GM21529 (cell line): ENCODE measurements around the gene TSPAN9.

Source experiments
- ATAC-seq: cut with Tn5 transposase; IDR thresholded peaks from one replicate; pipeline ENCODE4 v1.9.1; 2021; ENCODE audit not compliant: unreplicated experiment

Gene TSPAN9, protein sequence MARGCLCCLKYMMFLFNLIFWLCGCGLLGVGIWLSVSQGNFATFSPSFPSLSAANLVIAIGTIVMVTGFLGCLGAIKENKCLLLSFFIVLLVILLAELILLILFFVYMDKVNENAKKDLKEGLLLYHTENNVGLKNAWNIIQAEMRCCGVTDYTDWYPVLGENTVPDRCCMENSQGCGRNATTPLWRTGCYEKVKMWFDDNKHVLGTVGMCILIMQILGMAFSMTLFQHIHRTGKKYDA

DNA sequence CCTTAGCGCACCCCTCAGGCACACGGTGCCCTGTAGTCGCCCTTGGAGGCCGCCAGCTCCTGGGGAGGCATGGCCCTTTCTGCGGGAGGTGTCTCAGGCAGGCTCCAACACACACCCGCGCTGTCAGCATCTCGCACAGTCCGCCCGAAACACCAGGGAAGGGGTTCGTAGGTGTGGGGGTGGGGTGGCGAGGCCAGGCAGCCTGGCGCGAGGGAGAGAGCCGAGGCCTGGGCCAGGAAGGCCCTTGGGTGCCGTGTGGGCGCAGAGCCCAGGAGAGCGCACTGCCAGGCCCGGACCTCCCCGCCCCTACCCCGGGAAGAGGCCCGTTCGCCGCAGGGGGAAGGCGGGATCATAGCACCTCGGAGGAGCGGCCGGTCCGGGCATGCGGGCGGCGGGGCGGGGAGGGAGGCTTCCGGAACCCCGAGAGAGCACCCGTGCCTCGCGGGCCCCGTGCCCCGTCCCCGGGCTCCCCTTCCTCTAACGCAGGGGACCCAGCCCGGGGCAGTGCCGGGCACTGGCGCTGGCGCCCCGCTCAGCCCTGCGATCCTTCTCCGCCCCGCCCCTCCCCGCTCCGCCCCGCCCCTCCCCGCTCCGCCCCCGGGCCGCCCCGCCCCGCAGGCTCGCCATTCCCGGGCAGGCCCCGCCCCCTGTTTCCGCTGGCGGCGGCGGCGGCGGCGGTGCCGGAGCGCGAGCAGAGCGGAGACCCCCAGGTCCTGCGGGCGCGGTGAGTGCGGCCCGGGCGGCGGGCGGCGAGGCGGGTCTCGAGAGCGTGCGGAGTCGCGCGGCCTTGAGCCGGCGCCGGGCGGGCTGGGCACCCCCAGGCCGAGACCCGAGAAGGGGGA is at the start of gene TSPAN9:
Gene TSPAN9 (plus strand): TSS at position 650 of the 842 bp plus-strand sequence. CDS start 123,815 bp downstream, outside the sequence.
- peak; percentile 77 for ATAC-seq

DNA sequence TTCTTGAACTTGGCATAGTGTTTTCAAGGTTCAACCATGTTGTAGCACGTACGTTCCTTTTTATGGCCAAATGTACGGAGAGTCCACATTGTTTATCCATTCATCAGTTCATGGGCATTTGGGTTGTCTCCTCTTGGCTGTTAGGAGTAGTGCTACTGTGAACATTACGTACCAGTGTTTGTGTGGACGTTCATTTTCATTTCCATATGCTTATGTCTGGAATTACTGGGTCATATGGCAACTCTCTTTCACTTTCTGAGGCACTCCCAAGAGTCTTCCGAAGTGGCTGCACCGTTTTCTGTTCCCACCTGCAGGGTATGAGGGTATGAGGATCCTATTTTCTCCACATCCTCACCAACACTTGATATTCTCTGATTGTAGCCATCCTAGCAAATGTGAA is 49.1 kb upstream of the TSPAN9 start:
- no peak for ATAC-seq

DNA sequence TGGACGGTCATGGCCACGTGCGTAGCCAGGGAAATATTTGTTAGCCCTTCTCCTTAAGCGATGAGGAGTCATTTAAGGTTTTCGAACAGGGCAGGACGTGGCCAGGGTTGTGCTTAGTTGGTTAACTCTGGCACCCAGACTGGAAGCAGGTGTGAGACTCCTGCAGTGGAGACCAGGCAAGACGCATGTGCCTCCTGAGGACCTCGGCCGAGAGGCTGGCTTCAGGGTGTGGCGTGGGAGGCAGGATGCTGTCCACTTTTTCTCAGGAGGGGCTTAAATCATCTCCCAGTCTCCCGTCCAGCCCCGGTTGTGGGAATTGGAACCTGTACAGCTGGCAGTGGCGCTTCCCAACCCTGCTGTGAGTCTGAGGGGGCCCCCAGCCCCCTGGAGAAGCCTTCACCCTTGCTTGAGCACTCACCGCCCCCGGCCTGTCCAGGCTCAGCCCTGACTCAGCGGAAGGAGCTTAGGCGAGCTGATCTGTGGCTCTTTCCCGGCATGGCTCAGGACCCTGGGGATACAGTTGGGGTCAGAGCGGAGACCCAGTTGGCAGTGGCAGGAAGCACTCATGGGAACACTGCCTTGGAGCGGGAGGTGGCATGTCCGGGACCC is 46.3 kb upstream of the TSPAN9 start:
- ATAC-seq, result no peak

DNA sequence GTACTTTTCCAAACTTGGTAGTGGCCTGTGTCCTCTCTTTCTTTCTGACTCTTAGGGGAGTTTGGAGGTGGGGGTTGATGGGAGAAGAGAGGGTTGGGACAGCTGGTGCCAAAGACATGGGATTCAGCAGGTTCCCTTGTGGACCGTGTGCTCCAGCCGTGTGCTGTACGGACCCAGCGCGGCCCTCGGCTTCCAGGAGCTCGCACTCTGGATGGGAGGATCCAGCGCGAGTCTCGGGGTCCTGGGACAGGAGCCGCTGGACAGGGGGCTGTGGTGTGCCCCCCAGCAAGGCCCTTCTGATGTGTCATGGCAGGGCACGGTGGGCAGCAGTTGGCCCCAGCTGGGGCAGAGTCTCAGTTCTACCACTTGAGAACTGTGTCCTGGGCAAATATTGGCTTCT is 45.0 kb upstream of the TSPAN9 start:
- no peak for ATAC-seq

DNA sequence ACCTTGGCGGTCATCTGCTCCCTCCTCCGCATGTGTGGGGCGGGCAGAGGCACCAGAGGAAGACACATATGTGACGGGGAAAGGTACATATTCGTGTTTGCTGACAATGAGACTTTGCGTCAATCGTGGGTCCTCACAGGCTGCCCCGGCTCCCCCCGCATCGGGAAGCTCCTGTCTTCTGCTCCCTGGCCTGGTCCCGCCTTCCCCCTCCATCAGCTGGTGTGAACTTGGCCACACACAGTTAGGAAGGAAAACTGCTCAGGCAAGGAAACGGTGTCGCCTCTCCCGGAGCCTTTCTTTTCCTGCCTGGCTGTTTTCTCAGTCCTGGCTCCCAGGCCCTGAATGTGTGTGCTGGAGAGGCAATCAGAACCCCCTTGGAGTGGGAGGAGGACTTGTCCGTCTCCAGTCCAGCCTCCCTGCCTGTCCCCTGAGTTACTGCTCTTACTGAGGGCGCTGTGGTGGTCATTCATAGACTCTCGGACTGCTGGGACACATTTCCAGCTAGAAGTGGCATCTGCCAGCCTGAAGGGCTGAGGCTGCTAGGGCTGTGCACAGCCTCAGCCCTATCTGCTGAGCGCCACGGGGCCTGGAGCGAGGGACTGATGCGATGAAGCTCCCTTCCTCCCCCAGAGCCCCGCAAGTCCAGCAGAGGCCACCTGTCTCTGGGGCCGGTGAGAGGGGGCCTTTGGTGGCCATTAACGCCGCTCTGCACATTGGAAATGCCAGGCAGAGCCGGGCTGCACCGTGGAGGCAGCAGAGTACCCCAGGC is 44.2 kb upstream of the TSPAN9 start:
- ATAC-seq, result no peak

DNA sequence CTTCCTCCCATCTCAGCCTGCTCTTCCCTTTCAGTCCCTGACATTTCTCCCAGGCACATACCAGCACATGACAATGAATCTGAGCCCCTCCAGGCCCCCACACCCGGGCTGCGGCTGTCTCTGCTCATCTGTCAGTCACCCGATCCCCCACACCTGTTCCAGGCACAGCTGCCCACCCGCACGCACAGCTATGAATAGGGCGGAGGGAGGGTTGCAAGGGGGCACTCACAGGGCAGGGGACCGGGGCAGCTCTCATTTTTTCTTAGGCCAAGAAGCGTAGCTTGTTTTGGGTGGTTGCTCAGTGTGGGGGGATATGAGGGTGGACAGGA is 43.7 kb upstream of the TSPAN9 start:
- no peak for ATAC-seq

DNA sequence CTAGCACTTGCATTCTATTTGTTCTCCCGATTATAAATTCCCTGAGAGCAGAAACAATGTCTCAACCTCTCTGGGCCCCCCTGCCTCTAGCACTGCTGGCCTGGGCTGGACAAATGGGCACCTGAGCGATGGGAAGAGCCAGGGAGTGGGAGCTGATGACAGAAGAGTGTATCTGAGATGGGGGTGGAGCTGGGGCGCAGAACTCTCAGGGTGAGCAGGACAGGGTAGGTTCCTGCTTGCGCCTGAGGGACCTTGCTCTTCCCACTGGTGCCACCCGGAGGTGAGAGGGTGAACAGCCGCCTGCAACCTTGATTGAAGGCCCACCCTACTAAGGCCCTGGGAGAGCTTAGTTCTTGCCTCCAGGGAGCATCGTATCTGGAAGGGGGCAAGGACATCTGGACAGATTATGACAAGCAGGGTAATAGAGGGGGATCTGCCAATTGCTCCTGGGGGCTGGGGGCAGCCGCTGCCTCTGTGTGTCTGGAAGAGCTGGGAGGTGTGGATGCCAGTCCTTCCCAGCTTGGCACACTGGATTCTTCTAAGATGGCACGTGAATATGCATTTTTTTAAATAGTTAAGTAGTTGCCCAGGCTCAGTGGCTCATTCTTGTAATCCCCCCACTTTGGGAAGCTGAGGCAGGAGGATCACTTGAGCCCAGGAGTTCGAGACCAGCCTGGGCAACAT is 43.0 kb upstream of the TSPAN9 start:
- no peak for ATAC-seq

DNA sequence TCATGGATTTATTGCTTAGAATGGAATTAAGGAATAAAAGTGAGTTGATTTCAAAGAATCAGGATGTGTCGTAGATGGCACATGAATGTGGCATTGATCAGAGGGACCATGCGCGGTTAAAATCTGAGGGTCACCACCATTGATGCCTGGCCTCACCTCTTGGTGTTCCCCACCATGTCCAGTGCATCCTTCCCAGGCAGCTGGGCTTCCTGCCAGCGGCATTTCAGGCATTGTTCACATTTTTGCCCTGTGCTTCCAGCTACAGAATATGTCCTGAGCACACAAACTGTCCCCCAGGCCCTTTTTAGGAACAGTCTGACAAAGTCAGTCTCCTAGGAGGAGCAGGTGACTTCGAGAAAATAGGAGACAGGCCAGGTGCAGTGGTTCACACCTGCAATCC is 42.0 kb upstream of the TSPAN9 start:
- ATAC-seq, result no peak

DNA sequence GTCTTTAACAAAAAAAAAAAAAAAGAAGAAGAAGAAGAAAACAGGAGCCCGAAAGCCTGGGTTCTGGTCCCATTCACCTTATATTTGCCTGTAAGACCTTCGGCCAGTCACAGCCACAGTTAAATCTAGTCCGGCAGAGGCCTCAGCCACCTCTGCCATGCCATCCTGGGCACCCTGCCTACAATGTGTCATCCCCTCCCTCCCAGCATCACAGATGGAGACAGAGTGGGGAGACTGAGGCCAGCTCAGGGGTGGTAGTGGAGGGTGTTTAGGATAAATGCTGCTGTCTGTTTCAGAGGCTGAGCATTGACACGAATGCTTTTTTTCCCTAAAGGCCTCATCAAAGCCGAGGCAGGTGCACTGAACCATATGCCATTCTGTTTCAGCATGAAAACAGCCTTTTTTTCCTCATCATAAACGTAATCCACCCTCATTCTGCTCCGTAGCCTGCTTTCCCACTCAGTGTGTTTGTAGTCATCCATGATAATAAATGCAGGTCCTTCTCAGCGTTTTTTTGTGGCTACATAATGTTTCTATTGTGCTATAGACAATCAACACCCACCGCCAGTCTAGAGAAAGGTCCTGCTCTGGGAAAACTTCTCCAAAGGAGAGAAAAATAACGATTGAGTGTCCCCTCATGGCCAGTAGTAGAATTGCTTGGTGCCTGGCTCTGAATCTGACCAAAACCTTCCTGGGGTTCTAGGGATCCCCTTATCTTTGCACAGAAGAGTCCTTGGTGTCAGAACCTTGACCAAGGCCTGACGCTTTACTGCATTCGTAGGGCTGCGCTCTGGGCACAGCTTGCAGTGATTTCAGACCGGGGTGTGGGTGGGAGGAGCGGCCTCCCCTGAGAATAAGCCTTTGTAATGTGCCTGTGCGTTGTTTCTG is 41.1 kb upstream of the TSPAN9 start:
- ATAC-seq, result no peak

DNA sequence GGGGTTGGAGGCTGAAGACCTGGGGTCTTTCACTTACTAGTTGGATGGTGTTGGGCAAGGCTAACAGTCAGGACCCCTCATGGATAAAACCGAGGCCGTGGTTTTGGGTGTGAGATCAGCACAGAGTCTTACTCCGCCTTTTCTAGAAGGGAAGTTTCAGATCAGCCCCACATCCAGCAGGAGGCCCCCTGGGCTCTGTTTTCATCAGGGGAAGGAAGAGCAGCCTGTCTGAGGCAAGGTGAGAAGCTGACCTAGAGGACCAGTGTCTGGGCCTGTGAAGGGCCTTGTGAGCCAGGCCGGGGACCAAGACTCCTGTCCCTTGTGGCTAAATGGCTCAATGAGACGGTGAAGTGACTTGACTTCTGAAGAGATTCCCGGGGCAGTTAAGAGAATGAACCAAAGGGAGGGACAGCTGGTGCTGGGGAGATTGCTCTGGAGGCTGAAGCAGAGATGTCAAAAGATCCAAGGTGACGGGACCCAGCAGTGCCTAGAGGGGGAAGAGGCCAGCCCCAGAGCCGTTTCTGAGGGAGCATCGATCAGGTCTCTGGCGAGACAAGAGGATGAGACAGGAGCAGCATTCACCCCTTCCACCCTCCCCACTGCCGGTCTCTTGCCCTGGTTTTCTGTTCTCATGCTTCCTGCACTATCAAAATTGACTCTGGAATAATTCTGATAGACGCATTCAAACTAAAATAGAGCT is 40.1 kb upstream of the TSPAN9 start:
- ATAC-seq, result no peak

DNA sequence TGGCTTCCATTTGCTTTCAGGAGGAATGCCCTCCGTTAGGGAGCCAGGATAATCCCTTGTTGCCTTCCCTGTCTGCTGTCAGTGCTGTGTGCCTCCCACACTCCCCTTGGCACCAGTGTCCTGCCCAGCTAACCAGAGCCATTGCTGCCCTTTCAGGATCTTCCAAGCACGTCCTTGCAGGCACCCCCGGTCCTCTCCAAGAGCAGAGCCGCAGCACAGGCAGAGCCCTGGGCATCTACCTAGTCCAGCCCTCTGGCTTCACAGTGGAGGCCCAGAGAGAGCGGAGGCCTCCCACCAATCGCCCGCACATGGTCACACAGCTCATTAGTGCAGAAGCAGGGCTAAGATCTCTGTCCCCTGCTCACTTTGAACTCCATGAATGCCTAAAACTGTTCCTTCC is 39.0 kb upstream of the TSPAN9 start:
- no peak for ATAC-seq

DNA sequence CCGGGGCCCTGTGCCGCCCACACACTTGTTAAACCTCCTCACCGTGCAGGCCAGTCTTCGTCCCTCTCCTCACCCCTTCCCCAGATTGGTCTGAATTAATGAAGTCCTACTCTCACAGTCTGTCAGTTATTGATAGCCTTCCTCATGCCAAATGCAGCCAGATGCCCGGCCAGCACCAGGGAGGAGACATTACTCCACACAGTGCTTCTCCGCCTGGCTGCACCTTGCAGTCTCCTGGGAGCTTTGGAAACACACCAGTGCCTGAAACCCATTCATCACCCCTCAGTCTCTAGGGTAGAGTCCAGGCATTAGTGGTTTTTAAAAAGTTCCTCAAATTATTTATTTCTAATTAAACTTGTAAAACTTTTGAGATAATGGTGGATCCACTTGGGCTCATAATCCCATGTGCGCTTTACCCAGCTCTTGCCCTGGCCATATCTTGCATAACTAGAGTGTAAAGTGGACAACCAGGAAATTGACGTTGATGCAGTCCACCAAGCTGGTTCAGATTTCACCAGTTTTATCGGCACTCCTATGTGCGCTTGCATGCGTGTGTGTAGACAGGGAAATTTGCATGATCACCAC is 38.2 kb upstream of the TSPAN9 start:
- ATAC-seq, result no peak

DNA sequence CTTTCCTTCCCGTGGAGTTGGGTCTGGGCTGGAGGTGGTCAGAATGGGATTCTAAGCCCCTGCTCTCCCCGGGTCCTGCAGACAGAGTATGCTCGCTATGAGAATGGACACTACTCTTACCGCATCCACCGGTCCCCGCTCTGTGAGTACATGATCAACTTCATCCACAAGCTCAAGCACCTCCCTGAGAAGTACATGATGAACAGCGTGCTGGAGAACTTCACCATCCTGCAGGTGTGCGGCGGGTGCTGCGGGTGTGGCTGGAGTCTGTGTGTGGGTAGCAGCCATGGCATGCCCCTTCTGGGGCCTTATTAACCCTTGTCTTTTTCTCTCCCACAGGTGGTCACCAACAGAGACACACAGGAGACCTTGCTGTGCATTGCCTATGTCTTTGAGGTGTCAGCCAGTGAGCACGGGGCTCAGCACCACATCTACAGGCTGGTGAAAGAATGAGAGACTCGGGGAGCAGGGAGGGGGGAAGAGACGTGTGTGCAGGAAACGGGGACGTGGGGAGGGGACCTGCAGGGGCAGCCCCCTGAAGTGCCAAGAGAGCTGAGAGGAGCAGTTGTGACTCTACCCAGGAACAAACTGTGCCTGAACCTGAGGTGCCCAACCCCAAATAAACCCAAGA is 37.0 kb upstream of the TSPAN9 start:
- no peak for ATAC-seq

DNA sequence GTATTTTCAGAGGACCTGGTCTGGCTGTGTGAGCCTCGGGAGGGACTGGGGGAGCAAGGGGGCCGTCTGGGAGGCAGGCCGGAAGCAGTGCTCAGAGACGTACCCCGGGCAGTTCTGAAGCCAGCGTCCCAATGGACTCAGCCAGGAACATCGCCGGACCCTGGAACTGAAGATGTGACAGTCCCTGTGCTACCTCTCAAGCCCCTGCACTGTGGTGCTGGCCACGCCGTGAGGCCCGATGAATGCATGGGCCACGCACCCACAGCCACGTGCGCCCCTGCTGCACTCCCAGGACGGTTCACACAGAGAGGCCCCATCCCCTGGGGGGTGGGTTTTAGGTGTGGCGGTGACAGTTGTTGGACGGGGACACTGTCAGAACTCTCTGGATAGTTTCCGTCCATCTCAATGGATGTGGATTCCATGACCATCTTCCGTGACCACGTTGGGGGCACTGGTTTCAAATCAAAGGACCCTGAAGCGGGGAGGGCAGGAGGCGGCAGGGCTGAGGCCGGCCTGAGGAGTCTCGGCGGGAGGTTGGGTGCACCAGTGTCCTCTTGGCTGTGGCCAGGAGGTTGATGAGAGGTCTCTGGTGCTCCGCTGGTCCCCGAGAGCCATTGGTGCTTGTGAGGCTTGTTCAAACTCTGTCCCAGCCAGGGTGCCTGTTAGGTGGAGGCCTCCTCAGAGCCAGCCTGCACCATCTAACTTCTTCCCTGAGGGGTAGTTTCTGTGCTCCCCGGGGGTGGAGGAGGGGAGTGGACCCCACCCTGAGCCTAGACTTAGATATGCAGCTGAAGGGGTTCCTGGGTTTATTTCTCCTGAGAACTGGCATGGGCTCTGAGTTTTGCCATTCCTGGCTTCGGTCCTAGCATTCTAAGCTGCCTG is 36.3 kb upstream of the TSPAN9 start:
- ATAC-seq, result no peak

DNA sequence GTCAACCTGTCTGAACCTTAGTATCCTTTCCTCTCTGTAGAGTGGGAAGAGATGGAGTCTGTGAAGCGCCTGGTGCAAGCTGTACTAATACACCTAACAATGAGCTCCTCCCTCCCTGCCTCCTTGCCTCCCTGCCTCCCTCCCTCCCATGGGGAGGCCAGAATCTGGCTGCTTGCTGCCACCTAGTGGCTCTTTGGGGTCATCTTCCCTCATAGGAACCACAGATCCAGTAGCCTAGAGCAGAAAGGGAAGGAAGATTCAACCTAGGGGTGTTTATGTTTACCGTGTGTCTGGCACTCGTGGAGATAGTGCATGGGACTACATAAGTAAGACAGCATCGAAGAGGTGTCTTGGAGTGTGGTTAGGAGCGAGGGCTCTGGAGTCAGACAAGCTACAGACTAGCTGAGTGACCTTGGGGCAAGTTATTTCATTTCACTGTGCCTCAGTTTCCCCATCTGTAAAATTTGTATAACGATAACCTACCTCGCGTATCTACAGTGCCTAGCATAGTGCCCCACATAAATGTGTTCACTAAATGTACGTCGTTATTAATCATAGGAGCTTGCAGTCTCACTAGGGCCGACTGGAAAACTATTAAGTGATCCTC is 35.5 kb upstream of the TSPAN9 start:
- ATAC-seq, result peak; percentile 83

DNA sequence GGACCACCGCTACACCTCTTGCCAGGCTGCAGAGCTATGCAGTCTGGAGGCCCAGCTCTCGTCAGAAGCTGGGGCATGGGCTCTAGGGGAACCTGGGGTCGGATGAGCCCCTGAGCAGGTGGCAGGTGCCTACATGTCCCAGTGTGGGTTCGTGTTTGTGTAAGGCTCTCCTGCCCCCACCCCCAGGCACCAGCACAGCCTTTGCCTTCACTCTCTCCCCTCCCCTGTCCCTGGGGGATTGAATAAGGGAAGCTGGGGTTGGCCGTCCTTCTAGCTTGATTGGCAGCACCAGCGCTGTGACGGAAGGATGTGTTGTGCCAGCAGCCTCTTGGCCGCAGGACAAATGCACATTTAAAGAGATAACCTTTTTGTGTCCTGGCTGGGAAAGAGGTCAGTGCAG is 34.8 kb upstream of the TSPAN9 start:
- no peak for ATAC-seq

DNA sequence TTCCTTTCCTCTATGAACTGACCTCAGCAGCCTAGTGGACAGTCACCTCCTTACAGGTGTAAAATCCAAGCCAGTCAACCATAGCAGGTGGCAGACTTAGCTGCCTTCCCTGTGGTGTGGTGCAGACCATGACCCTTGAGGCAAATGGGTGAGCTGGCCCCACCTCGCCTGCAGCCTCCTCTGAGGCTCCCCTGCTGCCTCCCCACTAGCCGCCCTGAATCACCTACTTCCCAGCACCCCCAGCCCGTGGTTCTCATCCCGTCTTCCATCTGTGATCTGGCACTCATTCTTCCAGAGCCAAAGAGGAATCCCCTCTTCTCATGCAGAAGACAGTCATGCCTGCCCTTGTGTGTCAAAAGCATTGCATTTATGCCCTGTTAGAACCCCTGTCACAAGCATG is 34.4 kb upstream of the TSPAN9 start:
- no peak for ATAC-seq
